Endothelial cell of umbilical vein (primary cell): Measurements from ENCODE around the gene ERVW-1.

Experiments
- CTCF ChIP-seq, 2 donors: IDR thresholded peaks; 1 replicate in 1 of 2; 2 replicates in 1 of 2; pipeline ENCODE4 v1.5.1; 2011; ENCODE audit warnings: low read length in 2 of 2, mild to moderate bottlenecking in 2 of 2, moderate library complexity in 2 of 2, control low read depth in 1 of 2, inconsistent platforms in 1 of 2, low read depth in 1 of 2; ENCODE audit not compliant: insufficient read depth in 1 of 2; ENCODE audit errors: extremely low read depth in 1 of 2
- EZH2 ChIP-seq: IDR thresholded peaks from 2 replicates; pipeline ENCODE4 v1.6.1; 2012; ENCODE audit warnings: borderline replicate concordance, low read depth, mild to moderate bottlenecking, moderate library complexity, low read length, inconsistent platforms; ENCODE audit not compliant: severe bottlenecking
- FOS ChIP-seq: IDR thresholded peaks from 2 replicates; pipeline ENCODE4 v1.6.1; 2011; ENCODE audit warnings: mild to moderate bottlenecking, low read length, moderate library complexity, borderline replicate concordance; ENCODE audit not compliant: insufficient read depth
- GATA2 ChIP-seq: IDR thresholded peaks from 2 replicates; pipeline ENCODE4 v1.7.0; 2011; ENCODE audit warnings: low read depth, mild to moderate bottlenecking, moderate library complexity, mixed read lengths, low read length; ENCODE audit not compliant: insufficient read length, insufficient read depth
- JUN ChIP-seq: IDR thresholded peaks from 2 replicates; pipeline ENCODE4 v1.6.1; 2011; ENCODE audit warnings: borderline replicate concordance, low read depth; ENCODE audit not compliant: insufficient read length, insufficient read depth
- MYC ChIP-seq: IDR thresholded peaks from one replicate; pipeline ENCODE4 v1.6.1; 2011; ENCODE audit warnings: mild to moderate bottlenecking, low read depth, low read length
- POLR2A ChIP-seq: IDR thresholded peaks from 2 replicates; pipeline ENCODE4 v1.6.1; 2012; ENCODE audit warnings: low read depth, mild to moderate bottlenecking, control low read depth, low read length
- POLR2AphosphoS5 ChIP-seq: IDR thresholded peaks from 2 replicates; pipeline ENCODE4 v1.6.1; 2012; ENCODE audit warnings: low read depth, mild to moderate bottlenecking, control low read depth, low read length, moderate library complexity; ENCODE audit not compliant: insufficient read depth

- TF ChIP-seq CTCF (IDR thresholded peaks at IDR 0.05; ENCODE audit: extremely low read depth in 1 of 2, insufficient read depth in 1 of 2, low read depth in 1 of 2, low read length in 2 of 2) (no peak), POLR2AphosphoS5 (no peak), GATA2 (no peak), POLR2A (no peak), FOS (no peak), EZH2 (no peak), MYC (no peak), JUN (no peak)
Observed at GRCh38 chr7:92451645-92452044, 26.1 kb downstream of the ERVW-1 start.
